Fibroblast of pulmonary artery (primary cell): Measurements from ENCODE around the gene LEAP2.

Experiments
- DNase-seq: peaks from one replicate; pipeline ENCODE4 v3.0.0-alpha.2; 2010; ENCODE audit warnings: low read depth
- H3K4me3 ChIP-seq: replicated peaks from 2 replicates; pipeline ENCODE4 v1.5.1; 2011; ENCODE audit warnings: low read depth, mild to moderate bottlenecking, control low read depth, low read length, moderate library complexity
- CTCF ChIP-seq: IDR thresholded peaks from 2 replicates; pipeline ENCODE4 v1.5.1; 2011; ENCODE audit warnings: mild to moderate bottlenecking, control low read depth, low read length, inconsistent platforms; ENCODE audit errors: missing control alignments

LEAP2 gene

GRCh38 chr5:132873119-132873929 is at the start of gene LEAP2:
Gene LEAP2 (plus strand): TSS chr5:132873668. CDS start chr5:132873695, 27 bp downstream.
- no peak for TF ChIP-seq CTCF
- no peak within 1 kb of the TSS for H3K4me3 ChIP-seq
- DNase-seq = peak; percentile 24

GRCh38 chr5:132824426-132824825 is 49.0 kb upstream of the LEAP2 start:
- no peak for DNase-seq
- H3K4me3 ChIP-seq = no peak overlapping the region
- TF ChIP-seq CTCF = no peak

GRCh38 chr5:132825033-132825833 is 48.2 kb upstream of the LEAP2 start:
- no peak for TF ChIP-seq CTCF
- no peak overlapping the region for H3K4me3 ChIP-seq
- DNase-seq = no peak

- no peak for DNase-seq
- no peak overlapping the region for H3K4me3 ChIP-seq
- TF ChIP-seq CTCF = no peak
Observed at GRCh38 chr5:132825834-132826391, 47.6 kb upstream of the LEAP2 start.

- no peak for TF ChIP-seq CTCF
- no peak for DNase-seq
Observed at GRCh38 chr5:132826424-132827082, 46.9 kb upstream of the LEAP2 start.

GRCh38 chr5:132827943-132828673 is 45.4 kb upstream of the LEAP2 start:
- DNase-seq = no peak
- no peak for TF ChIP-seq CTCF
- H3K4me3 ChIP-seq = no peak overlapping the region

More at GRCh38 chr5:132826424-132827082, 46.9 kb upstream of the LEAP2 start:
- no peak overlapping the region for H3K4me3 ChIP-seq
